GM18502 (cell line): Measurements from ENCODE around the gene RPL38.

Experiments
- ATAC-seq: cut with Tn5 transposase; IDR thresholded peaks from one replicate; pipeline ENCODE4 v1.9.1; 2021; ENCODE audit warnings: mild to moderate bottlenecking; ENCODE audit not compliant: unreplicated experiment, poor library complexity

RPL38 gene

GRCh38 chr17:74245145-74245831, 41.8 kb downstream of the RPL38 start:
- no peak for ATAC-seq

DNA sequence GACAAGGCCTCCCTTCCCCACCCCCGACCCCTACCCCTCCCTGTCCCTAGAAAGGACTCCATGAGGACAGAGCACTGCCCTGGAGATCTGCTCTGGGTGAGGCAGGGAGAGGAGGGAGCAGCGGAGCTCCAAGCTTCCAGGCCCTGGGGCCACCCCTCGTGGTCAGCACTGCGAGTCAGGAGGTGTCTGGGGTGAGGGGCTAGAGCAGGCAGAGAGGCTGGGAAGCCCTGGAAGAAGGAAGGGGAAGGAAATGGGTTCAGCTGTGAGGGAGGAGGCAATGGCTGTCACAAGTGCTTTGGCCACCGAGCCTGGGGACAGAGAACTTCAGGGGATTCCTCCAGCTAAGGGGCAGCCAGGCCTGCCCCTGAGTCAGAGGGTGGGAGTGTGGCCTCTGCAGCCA, 42.4 kb downstream of the RPL38 start:
- ATAC-seq: no peak

GRCh38 chr17:74249590-74250270, 46.3 kb downstream of the RPL38 start:
- no peak for ATAC-seq

GRCh38 chr17:74250324-74250995, 47.0 kb downstream of the RPL38 start:
- ATAC-seq: no peak

DNA sequence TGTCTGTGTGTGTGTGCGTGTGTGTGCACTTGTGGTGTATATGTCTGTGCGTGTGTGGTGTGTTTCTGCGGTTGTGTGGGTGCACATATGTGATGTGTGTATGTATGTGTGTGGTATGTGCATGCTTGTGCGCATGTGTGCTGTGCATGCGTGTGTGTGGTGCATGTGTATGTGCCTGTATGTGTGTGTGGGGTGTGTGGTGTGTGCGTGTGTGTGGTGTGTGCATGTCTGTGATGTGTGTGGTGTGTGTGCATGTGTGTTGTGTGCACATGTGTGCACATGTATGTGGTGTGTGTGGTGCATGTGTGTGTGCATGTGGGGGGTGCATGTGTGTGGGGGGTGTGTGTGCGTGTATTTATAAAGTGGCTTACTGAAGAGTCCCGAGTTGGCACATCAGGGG, 47.6 kb downstream of the RPL38 start:
- ATAC-seq: no peak

- ATAC-seq: no peak
These were observed 48.1 kb downstream of the RPL38 start for GRCh38 chr17:74251569-74251968.

- ATAC-seq: no peak
These were observed 48.7 kb downstream of the RPL38 start for GRCh38 chr17:74252211-74252610.

DNA sequence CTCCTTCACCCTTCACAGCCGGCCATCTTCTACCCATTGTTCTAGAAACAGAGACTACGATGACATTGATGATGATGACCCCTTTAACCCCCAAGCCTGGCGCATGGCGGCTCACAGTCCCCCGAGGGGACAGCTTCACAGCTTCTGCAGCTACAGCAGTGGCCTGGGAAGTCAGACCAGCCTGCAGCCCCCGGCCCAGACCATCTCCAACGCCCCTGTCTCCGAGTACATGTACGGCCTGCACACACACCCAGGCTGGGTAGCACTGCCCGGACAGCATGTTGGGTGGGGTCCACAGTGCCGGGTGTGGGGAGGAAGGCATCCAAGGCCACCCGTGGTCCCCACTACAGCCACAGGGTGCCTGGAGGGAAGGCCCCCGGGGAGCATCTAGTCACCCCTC, 49.6 kb downstream of the RPL38 start:
- ATAC-seq: no peak

DNA sequence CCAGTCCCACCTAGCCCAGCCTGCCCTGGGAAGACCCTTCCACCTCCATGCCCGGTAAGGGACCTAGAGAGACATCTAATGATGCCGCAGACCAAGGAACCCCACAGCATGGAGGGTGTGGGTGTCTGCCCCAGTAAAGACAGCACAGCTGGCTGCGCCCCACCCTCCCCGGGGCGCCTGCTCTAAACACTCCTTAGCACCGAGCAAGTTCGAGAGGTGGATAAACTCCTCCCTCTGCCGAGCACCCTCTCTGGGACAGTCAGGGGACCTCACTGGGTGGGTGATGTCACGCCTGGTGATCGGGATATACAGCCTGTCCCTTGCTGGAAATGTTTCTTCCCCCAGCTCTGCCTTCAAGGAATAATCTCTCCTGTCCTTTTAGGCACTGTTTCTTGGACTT, 53.8 kb downstream of the RPL38 start:
- ATAC-seq: no peak

DNA sequence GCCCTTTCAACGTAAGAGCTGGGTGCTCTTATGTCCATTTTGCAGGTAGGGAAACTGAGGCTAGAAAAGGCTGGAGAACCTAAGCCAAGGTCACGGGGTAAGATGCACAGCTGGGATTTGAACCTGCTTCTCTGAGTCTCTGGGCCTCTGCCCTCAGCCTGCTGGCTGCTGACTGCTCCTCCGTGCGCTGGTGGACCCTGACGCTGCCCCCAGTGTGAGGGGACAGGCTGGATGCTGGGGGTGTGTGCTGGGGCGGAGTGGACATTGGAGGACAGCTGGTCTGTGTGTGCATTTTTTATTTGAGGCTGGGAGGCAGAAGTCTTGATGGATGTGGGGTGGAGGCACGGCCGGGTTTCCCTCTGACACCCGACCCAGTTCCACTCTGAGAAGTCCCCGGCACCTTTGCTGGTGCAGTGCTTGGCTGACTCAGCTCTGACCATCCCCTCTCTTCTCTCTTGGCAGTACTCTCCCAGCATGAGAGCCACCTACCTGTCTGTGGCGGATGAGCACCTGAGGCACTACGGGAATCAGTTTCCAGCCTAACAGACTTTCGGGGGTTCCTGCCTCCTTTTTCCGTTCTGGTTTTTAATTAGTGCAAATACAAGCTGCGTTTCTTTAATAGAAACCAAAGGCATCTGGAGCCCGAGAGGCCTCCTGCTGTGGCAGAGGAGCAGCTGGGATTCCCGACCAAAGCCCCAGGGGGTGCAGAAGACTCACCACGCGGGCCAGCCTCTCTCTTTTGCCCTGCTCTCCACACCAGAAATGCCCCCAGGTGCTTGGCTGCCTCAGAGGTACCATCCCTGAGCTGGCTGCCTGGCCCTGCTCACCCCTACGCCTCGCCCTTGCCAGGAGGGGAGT, 56.4 kb downstream of the RPL38 start:
- no peak for ATAC-seq
